H1 (cell line): Measurements from ENCODE around the gene PMFBP1. TPM values are rescaled to one million over a fixed set of nuclear protein-coding genes. Genes with fewer than 3 reads are reported as not detected.

Experiments used
- CTCF ChIA-PET: fragments of 300-600 bp; sonication (Branson Sonifier 250); formaldehyde crosslinking; loops from one replicate; lab custom pipeline; 2021; ENCODE audit not compliant: partially characterized antibody; lab: Charles Lee
- POLR2A ChIA-PET: fragments of 300-600 bp; sonication (Branson Sonifier 250); formaldehyde crosslinking; loops from one replicate; lab custom pipeline; 2021; ENCODE audit warnings: inconsistent platforms; ENCODE audit not compliant: partially characterized antibody; lab: Charles Lee
- DNase-seq, 2 experiments: peaks; one replicate each; pipeline versions ENCODE4 v3.0.0 to v3.0.0-alpha.2; 2010 to 2022; ENCODE audit warnings: low spot score in 2 of 2, low read depth in 1 of 2, mixed read lengths in 1 of 2
- FAIRE-seq: peaks from 2 replicates; lab custom pipeline; 2011; peaks lifted over from hg19 to GRCh38; lab: Jason Lieb, UNC
- H2AFZ ChIP-seq: 2 replicates; pipeline ENCODE4 v1.8.1; 2012; ENCODE audit warnings: low read length, inconsistent platforms
- H2AK5ac ChIP-seq: 2 replicates; pipeline ENCODE4 v1.6.1; 2013; ENCODE audit warnings: low read depth, low read length
- H2BK120ac ChIP-seq: replicated peaks from 2 replicates; pipeline ENCODE3; 2013; ENCODE audit warnings: low read depth, low read length, inconsistent platforms
- H2BK12ac ChIP-seq: 2 replicates; pipeline ENCODE4 v1.6.1; 2013; ENCODE audit warnings: low read depth, low read length
- H2BK15ac ChIP-seq: 2 replicates; pipeline ENCODE4 v1.6.1; 2013; ENCODE audit warnings: low read length
- H2BK20ac ChIP-seq: 2 replicates; pipeline ENCODE4 v1.6.1; 2013; ENCODE audit warnings: low read length
- H2BK5ac ChIP-seq: 2 replicates; pipeline ENCODE4 v1.6.1; 2013; ENCODE audit warnings: low read depth, low read length
- H3K14ac ChIP-seq: 2 replicates; pipeline ENCODE4 v1.6.1; 2013; ENCODE audit warnings: inconsistent platforms; ENCODE audit not compliant: insufficient read length
- H3K18ac ChIP-seq: 2 replicates; pipeline ENCODE4 v1.6.1; 2013; ENCODE audit warnings: low read length; ENCODE audit errors: extremely low read depth
- H3K23ac ChIP-seq: 2 replicates; pipeline ENCODE4 v1.6.1; 2013; ENCODE audit warnings: inconsistent platforms; ENCODE audit not compliant: insufficient read length
- H3K23me2 ChIP-seq: 2 replicates; pipeline ENCODE4 v1.6.1; 2013; ENCODE audit warnings: low read depth, low read length
- H3K27ac ChIP-seq: 2 replicates; pipeline ENCODE4 v1.6.1; 2011; ENCODE audit warnings: low read depth, low read length, inconsistent platforms
- H3K27me3 ChIP-seq, 4 experiments: replicated peaks in 1 of 4; 1 replicate in 1 of 4; 2 replicates in 3 of 4; pipeline versions ENCODE4 v1.6.1 to v1.8.1; 2011 to 2013; ENCODE audit warnings: low read length in 3 of 4, mild to moderate bottlenecking in 3 of 4, inconsistent platforms in 2 of 4, mixed read lengths in 2 of 4, moderate library complexity in 1 of 4; ENCODE audit not compliant: control insufficient read depth in 3 of 4, insufficient read depth in 3 of 4; ENCODE audit errors: extremely low read depth in 1 of 4
- H3K36me3 ChIP-seq, 4 experiments: 2 replicates each; pipeline versions ENCODE4 v1.6.1 to v1.8.1; 2011 to 2013; ENCODE audit warnings: mild to moderate bottlenecking in 4 of 4, low read length in 3 of 4, moderate library complexity in 2 of 4, control low read depth in 1 of 4, inconsistent platforms in 1 of 4; ENCODE audit not compliant: insufficient read depth in 4 of 4, control insufficient read depth in 2 of 4
- H3K4ac ChIP-seq: replicated peaks from 2 replicates; pipeline ENCODE3; 2013; ENCODE audit warnings: low read length, low read depth, mixed read lengths, inconsistent platforms; ENCODE audit not compliant: insufficient read length
- H3K4me1 ChIP-seq, 4 experiments: replicated peaks in 1 of 4; 1 replicate in 1 of 4; 2 replicates in 3 of 4; pipeline versions ENCODE4 v1.6.1 to v1.8.1; 2011 to 2013; ENCODE audit warnings: low read length in 3 of 4, inconsistent platforms in 2 of 4, mixed read lengths in 1 of 4; ENCODE audit not compliant: insufficient read depth in 4 of 4, control insufficient read depth in 3 of 4
- H3K4me2 ChIP-seq, 2 experiments: 2 replicates each; pipeline versions ENCODE4 v1.6.1 to v1.8.1; 2011 to 2013; ENCODE audit warnings: low read depth in 2 of 2, low read length in 2 of 2, control low read depth in 1 of 2, inconsistent platforms in 1 of 2, mild to moderate bottlenecking in 1 of 2; ENCODE audit not compliant: insufficient read depth in 1 of 2
- H3K4me3 ChIP-seq, 4 experiments: fragments of 200-600, 300-600 bp in 1 of 4; sonication (generic), shearing (Covaris generic), sonication (Bioruptor Twin) in 1 of 4; 2 replicates each; pipeline versions ENCODE4 v1.5.1 to v1.8.1; 2011 to 2016; ENCODE audit warnings: low read length in 4 of 4, low read depth in 3 of 4, control low read depth in 2 of 4, inconsistent platforms in 2 of 4, mild to moderate bottlenecking in 2 of 4, mixed read lengths in 1 of 4, moderate library complexity in 1 of 4; ENCODE audit not compliant: insufficient read depth in 2 of 4; ENCODE audit errors: extremely low read depth in 1 of 4
- H3K56ac ChIP-seq: replicated peaks from 2 replicates; pipeline ENCODE3; 2013; ENCODE audit warnings: low read depth, mild to moderate bottlenecking, mixed read lengths, low read length, inconsistent platforms; ENCODE audit not compliant: insufficient read length
- H3K79me1 ChIP-seq: 2 replicates; pipeline ENCODE4 v1.6.1; 2013; ENCODE audit warnings: low read depth, low read length, control low read depth
- H3K79me2 ChIP-seq, 2 experiments: 2 replicates each; pipeline versions ENCODE4 v1.6.1 to v1.8.1; 2012 to 2013; ENCODE audit warnings: low read length in 2 of 2, mild to moderate bottlenecking in 2 of 2, inconsistent platforms in 1 of 2; ENCODE audit not compliant: insufficient read depth in 2 of 2, control insufficient read depth in 1 of 2
- H3K9ac ChIP-seq, 4 experiments: replicated peaks in 1 of 4; 1 replicate in 1 of 4; 2 replicates in 3 of 4; pipeline versions ENCODE4 v1.6.1 to v1.8.1; 2011 to 2013; ENCODE audit warnings: low read depth in 3 of 4, low read length in 3 of 4, control low read depth in 2 of 4, mild to moderate bottlenecking in 2 of 4, moderate library complexity in 2 of 4, inconsistent platforms in 1 of 4; ENCODE audit errors: extremely low read depth in 1 of 4
- H3K9me3 ChIP-seq, 2 experiments: 2 replicates each; pipeline versions ENCODE4 v1.6.1 to v1.8.1; 2012 to 2013; ENCODE audit warnings: mild to moderate bottlenecking in 2 of 2, moderate library complexity in 2 of 2, control low read depth in 1 of 2, inconsistent platforms in 1 of 2, low read depth in 1 of 2, low read length in 1 of 2, mixed read lengths in 1 of 2; ENCODE audit not compliant: insufficient read depth in 2 of 2
- H4K20me1 ChIP-seq, 2 experiments: replicated peaks in 1 of 2; 2 replicates each; pipeline versions ENCODE3 to v1.8.1; 2011 to 2013; ENCODE audit warnings: inconsistent platforms in 2 of 2, low read length in 2 of 2, mild to moderate bottlenecking in 1 of 2; ENCODE audit not compliant: insufficient read depth in 2 of 2, control insufficient read depth in 1 of 2
- H4K5ac ChIP-seq: 2 replicates; pipeline ENCODE4 v1.6.1; 2013; ENCODE audit warnings: low read length, low read depth, mixed read lengths, inconsistent platforms; ENCODE audit not compliant: insufficient read length
- H4K8ac ChIP-seq: 2 replicates; pipeline ENCODE4 v1.8.0; 2013; ENCODE audit warnings: mild to moderate bottlenecking, moderate library complexity, low read length, inconsistent platforms; ENCODE audit not compliant: insufficient read depth; ENCODE audit errors: extremely low read depth
- H4K91ac ChIP-seq: replicated peaks from 2 replicates; pipeline ENCODE3; 2013; ENCODE audit warnings: low read length, mixed read lengths, inconsistent platforms; ENCODE audit not compliant: insufficient read length
- CBX8 ChIP-seq: fragments of 300-800, 300-1000 bp; sonication (generic); IDR thresholded peaks from 2 replicates; pipeline ENCODE4 v1.7.1; 2016; ENCODE audit warnings: low read depth, low read length, borderline replicate concordance
- EP300 ChIP-seq, 2 experiments: IDR thresholded peaks; 1 replicate in 1 of 2; 2 replicates in 1 of 2; pipeline ENCODE4 v1.6.1; 2011 to 2012; ENCODE audit warnings: low read depth in 2 of 2, low read length in 2 of 2, mild to moderate bottlenecking in 2 of 2, borderline replicate concordance in 1 of 2, inconsistent platforms in 1 of 2, moderate library complexity in 1 of 2
- EZH2 ChIP-seq: fragments of 200-600 bp; sonication (generic); IDR thresholded peaks from 2 replicates; pipeline ENCODE4 v1.7.1; 2012; ENCODE audit warnings: low read depth, mild to moderate bottlenecking, moderate library complexity, low read length, inconsistent platforms; ENCODE audit not compliant: severe bottlenecking
- JUND ChIP-seq: IDR thresholded peaks from 2 replicates; pipeline ENCODE4 v1.6.1; 2011; ENCODE audit warnings: mild to moderate bottlenecking, improper control_type of control experiment, low read length
- KDM1A ChIP-seq: fragments of 200-600, 300-600 bp; sonication (generic); IDR thresholded peaks from 2 replicates; pipeline ENCODE4 v1.7.1; 2016; ENCODE audit warnings: mild to moderate bottlenecking, low read length, borderline replicate concordance
- MAFK ChIP-seq: IDR thresholded peaks from 2 replicates; pipeline ENCODE4 v1.6.1; 2012; ENCODE audit warnings: low read depth, mild to moderate bottlenecking, improper control_type of control experiment, low read length
- SRF ChIP-seq: IDR thresholded peaks from 2 replicates; pipeline ENCODE4 v1.6.1; 2011; ENCODE audit warnings: mild to moderate bottlenecking, low read depth, low read length, moderate library complexity
- SUZ12 ChIP-seq: fragments of 200-600 bp; sonication (generic); IDR thresholded peaks from 2 replicates; pipeline ENCODE4 v1.6.1; 2012; ENCODE audit warnings: mild to moderate bottlenecking, inconsistent platforms, low read length, moderate library complexity, mixed read lengths
- WGBS, 2 experiments: shearing (Covaris generic) in 1 of 2; methylation state at CpG; one replicate each; pipeline versions ENCODE4 v1.1.6 to v1.1.7; 2013 to 2015; ENCODE audit warnings: low lambda C conversion rate in 2 of 2, mixed read lengths in 2 of 2, inconsistent platforms in 1 of 2, low coverage in 1 of 2, missing lambda C conversion rate in 1 of 2; ENCODE audit not compliant: insufficient replicate concordance in 2 of 2, insufficient coverage in 1 of 2, insufficient read length in 1 of 2; ENCODE audit errors: extremely low coverage in 1 of 2, missing lambda C conversion rate in 1 of 2; 5-methylcytosine and 5-hydroxymethylcytosine counted together
- polyA plus RNA-seq, 7 experiments: library from polyadenylated mRNA; depleted of rRNA in 3 of 7; stranded (reverse) in 5 of 7; unstranded in 2 of 7; fragments of >200 nt in 5 of 7; fragments of 200-250 nt in 2 of 7; gene quantifications; 1 replicate in 5 of 7; 2 replicates in 1 of 7; 4 replicates in 1 of 7; pipeline versions ENCODE4 v1.2.1 to v1.2.3, GENCODE V29; 2011 to 2013; ENCODE audit warnings: missing spikeins in 2 of 7, mixed read lengths in 2 of 7
- total RNA-seq: library from RNA; stranded (reverse); fragmentation: NEBNext Ultra II Directional; extraction: Animal tissue kit (Norgen Biotek cat#: 25700); gene quantifications from 2 replicates; pipeline ENCODE4 v1.2.1, GENCODE V29; 2021

The PMFBP1 gene
- total and polyA plus RNA-seq, 2 of the 8 experiments (the other 6 are each of a cell fraction or from before 2014, with no cell fraction given) = 0.32 to 1.6 TPM

- ChIA-PET CTCF (interaction anchor here (0.6 to 2.3 kb wide), 6 partner anchors 10 to 81 kb away, joined by 4 to 8 read pairs (median 6); no protein-coding TSS in a partner anchor), POLR2A (interaction anchor here (1.3 to 2.7 kb wide), 2 partner anchors 12 to 17 kb away, joined by 4 to 8 read pairs; partner anchors contain the start of genes DHX38 and TXNL4B)
- H4K91ac ChIP-seq = no peak overlapping the region
- no peak overlapping the region for H2BK12ac ChIP-seq
- no peak overlapping the region for H2BK15ac ChIP-seq
- no peaks in the 10 kb centered on the region for H3K4me1 ChIP-seq
- H2AK5ac ChIP-seq = no peak overlapping the region
- no peak overlapping the region for H3K18ac ChIP-seq
- no peaks in the 10 kb centered on the region for H3K27me3 ChIP-seq
- no peaks in the 10 kb centered on the region for H3K79me2 ChIP-seq
- H3K4me3 ChIP-seq = no peak overlapping the region
- no peak overlapping the region for H3K4me2 ChIP-seq
- no peak overlapping the region for H4K5ac ChIP-seq
- no peak for FAIRE-seq
- H3K23me2 ChIP-seq = no peaks in the 10 kb centered on the region
- no peak overlapping the region for H2BK120ac ChIP-seq
- no peak overlapping the region for H3K14ac ChIP-seq
- H3K4ac ChIP-seq = no peak overlapping the region
- WGBS, 2 experiments = 90% methylated on average over 23 of the region's 23 CpGs; no CpG with 5 or more reads in 1 of the 2 experiments
- H3K9me3 ChIP-seq = no peaks in the 10 kb centered on the region
- H3K23ac ChIP-seq = no peak overlapping the region
- no peak overlapping the region for H2AFZ ChIP-seq
- H2BK5ac ChIP-seq = no peak overlapping the region; the same call in 1 of the 2 replicates
- H3K79me1 ChIP-seq = no peaks in the 10 kb centered on the region
- no peak overlapping the region for H3K27ac ChIP-seq
- H2BK20ac ChIP-seq = no peak overlapping the region
- H3K9ac ChIP-seq = no peak overlapping the region
- no peak overlapping the region for H4K8ac ChIP-seq
- DNase-seq = no peak
- peaks cover 21 to 54% (median 45%) of the 10 kb centered on the region in 4 experiments for H3K36me3 ChIP-seq
- H4K20me1 ChIP-seq = no peaks in the 10 kb centered on the region
- H3K56ac ChIP-seq = no peak overlapping the region
- TF ChIP-seq MAFK (no peak), EP300 (IDR thresholded peaks at IDR 0.05; ENCODE audit: borderline replicate concordance in 1 of 2, low read depth in 2 of 2, low read length in 2 of 2) (no peak), SRF (no peak), KDM1A (no peak), JUND (no peak), SUZ12 (no peak), EZH2 (no peak), CBX8 (no peak)
These were observed 61.0 kb downstream of the PMFBP1 start for GRCh38 chr16:72110662-72111615.
